ENCODE measurements around the gene GLIS1.

Gene GLIS1

GRCh38 chr1:53469373-53469772 is 269.6 kb downstream of the GLIS1 start:
- DNase-seq, result no peak
- TF ChIP-seq, protein P1, sequence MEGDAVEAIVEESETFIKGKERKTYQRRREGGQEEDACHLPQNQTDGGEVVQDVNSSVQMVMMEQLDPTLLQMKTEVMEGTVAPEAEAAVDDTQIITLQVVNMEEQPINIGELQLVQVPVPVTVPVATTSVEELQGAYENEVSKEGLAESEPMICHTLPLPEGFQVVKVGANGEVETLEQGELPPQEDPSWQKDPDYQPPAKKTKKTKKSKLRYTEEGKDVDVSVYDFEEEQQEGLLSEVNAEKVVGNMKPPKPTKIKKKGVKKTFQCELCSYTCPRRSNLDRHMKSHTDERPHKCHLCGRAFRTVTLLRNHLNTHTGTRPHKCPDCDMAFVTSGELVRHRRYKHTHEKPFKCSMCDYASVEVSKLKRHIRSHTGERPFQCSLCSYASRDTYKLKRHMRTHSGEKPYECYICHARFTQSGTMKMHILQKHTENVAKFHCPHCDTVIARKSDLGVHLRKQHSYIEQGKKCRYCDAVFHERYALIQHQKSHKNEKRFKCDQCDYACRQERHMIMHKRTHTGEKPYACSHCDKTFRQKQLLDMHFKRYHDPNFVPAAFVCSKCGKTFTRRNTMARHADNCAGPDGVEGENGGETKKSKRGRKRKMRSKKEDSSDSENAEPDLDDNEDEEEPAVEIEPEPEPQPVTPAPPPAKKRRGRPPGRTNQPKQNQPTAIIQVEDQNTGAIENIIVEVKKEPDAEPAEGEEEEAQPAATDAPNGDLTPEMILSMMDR (IDR thresholded peaks at IDR 0.05; ENCODE audit: low read depth, low read length, missing control alignments), result peak; percentile 18
- H3K4me3 ChIP-seq (ENCODE audit: low read depth, low read length), result no peak overlapping the region
- H3K27ac ChIP-seq, result no peak overlapping the region
- in situ Hi-C loops (cut with HindIII; ENCODE audit: low pct_ligation_motif_present, low sequenced_read_pairs), result no loop called here
- no peaks in the 10 kb centered on the region for H3K36me3 ChIP-seq (replicated peaks)
- H3K27me3 ChIP-seq (replicated peaks), result no peaks in the 10 kb centered on the region

- in situ Hi-C loops (cut with HindIII; ENCODE audit: low pct_ligation_motif_present, low sequenced_read_pairs), result no loop called here
- no peak overlapping the region for H3K4me3 ChIP-seq (ENCODE audit: low read depth, low read length)
- no peak overlapping the region for H3K27ac ChIP-seq
- no peaks in the 10 kb centered on the region for H3K27me3 ChIP-seq (replicated peaks)
- no peaks in the 10 kb centered on the region for H3K36me3 ChIP-seq (replicated peaks)
- TF ChIP-seq, protein P1 (IDR thresholded peaks at IDR 0.05; ENCODE audit: low read depth, low read length, missing control alignments), result no peak
- DNase-seq, result no peak
These were observed 270.6 kb downstream of the GLIS1 start for GRCh38 chr1:53468374-53468773.

DNA sequence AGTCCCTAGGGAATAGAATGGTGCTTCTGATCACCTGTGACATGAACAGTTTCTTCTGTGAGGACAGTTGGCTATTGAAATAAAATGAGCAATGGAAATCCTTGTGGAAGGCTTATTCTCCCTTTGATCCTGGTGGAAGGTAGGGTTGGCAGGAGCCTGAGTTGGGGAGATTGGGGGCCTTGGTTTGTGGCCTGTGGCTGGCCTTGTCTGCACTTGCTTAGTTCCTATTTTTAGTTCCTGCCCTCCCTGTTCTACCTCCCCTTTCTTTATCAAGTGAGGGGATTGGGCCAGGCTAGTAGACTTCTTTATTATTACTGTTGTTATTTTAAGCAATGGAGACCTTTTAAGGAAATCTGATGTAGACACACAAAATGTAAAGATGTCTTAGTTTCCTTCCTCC is 271.6 kb downstream of the GLIS1 start:
- Histone ChIP-seq H3K36me3 (replicated peaks) (no peaks in the 10 kb centered on the region), H3K4me3 (ENCODE audit: low read depth, low read length) (no peak overlapping the region), H3K27me3 (replicated peaks) (no peaks in the 10 kb centered on the region), H3K27ac (no peak overlapping the region)
- no peak for DNase-seq
- TF ChIP-seq, protein P1 (IDR thresholded peaks at IDR 0.05; ENCODE audit: low read depth, low read length, missing control alignments), result no peak
- in situ Hi-C loops (cut with HindIII; ENCODE audit: low pct_ligation_motif_present, low sequenced_read_pairs), result no loop called here

GRCh38 chr1:53465023-53465957 is 273.7 kb downstream of the GLIS1 start:
- in situ Hi-C loops (cut with HindIII; ENCODE audit: low pct_ligation_motif_present, low sequenced_read_pairs), result no loop called here
- Histone ChIP-seq H3K27me3 (replicated peaks) (no peaks in the 10 kb centered on the region), H3K36me3 (replicated peaks) (no peaks in the 10 kb centered on the region), H3K4me3 (ENCODE audit: low read depth, low read length) (no peak overlapping the region), H3K27ac (no peak overlapping the region)
- TF ChIP-seq, protein P1 (IDR thresholded peaks at IDR 0.05; ENCODE audit: low read depth, low read length, missing control alignments), result no peak
- no peak for DNase-seq

GRCh38 chr1:53463961-53464899 is 274.7 kb downstream of the GLIS1 start:
- H3K36me3 ChIP-seq (replicated peaks), result no peaks in the 10 kb centered on the region
- no peak for DNase-seq
- H3K27me3 ChIP-seq (replicated peaks), result no peaks in the 10 kb centered on the region
- TF ChIP-seq, protein P1 (IDR thresholded peaks at IDR 0.05; ENCODE audit: low read depth, low read length, missing control alignments), result no peak
- in situ Hi-C loops (cut with HindIII; ENCODE audit: low pct_ligation_motif_present, low sequenced_read_pairs), result no loop called here
- no peak overlapping the region for H3K4me3 ChIP-seq (ENCODE audit: low read depth, low read length)
- no peak overlapping the region for H3K27ac ChIP-seq
